Omental fat pad (tissue), 4 donors: ENCODE measurements around the gene CIZ1. TPM values are rescaled to one million over a fixed set of nuclear protein-coding genes. Genes with fewer than 3 reads are reported as not detected.

Experiments
- ATAC-seq: fragments of 150-250 bp; one replicate; pipeline ENCODE4 v1.9.1; 2016; ENCODE audit warnings: mild to moderate bottlenecking, moderate library complexity; ENCODE audit not compliant: low FRiP score
- DNase-seq: peaks from one replicate; pipeline ENCODE4 v3.0.0-alpha.2; 2019; ENCODE audit warnings: low spot score
- CTCF ChIP-seq, 3 donors: fragments of 450-650 bp; IDR thresholded peaks; one replicate each; pipeline ENCODE4 v1.5.1; 2016 to 2017; ENCODE audit warnings: antibody characterized with exemption in 3 of 3, mild to moderate bottlenecking in 3 of 3, moderate library complexity in 2 of 3
- total RNA-seq, 4 donors: library from RNA; depleted of rRNA; stranded (reverse); fragments of >200 nt; gene quantifications; one replicate each; pipeline ENCODE4 v1.1.0, GENCODE V29; 2016

The CIZ1 gene
- total RNA-seq, 4 donors from 2014 or later: 40.1 to 70.1 (median 52.5) TPM

GRCh38 chr9:128118971-128119665 is 72.3 kb downstream of the CIZ1 start:
- DNase-seq (no peak), ATAC-seq (no peak)
- TF ChIP-seq CTCF (IDR thresholded peaks at IDR 0.05): no peak

- no peak for TF ChIP-seq CTCF (IDR thresholded peaks at IDR 0.05)
- no peak for ATAC-seq
- DNase-seq: no peak
Measured at GRCh38 chr9:128118472-128118857, 72.9 kb downstream of the CIZ1 start.

DNA sequence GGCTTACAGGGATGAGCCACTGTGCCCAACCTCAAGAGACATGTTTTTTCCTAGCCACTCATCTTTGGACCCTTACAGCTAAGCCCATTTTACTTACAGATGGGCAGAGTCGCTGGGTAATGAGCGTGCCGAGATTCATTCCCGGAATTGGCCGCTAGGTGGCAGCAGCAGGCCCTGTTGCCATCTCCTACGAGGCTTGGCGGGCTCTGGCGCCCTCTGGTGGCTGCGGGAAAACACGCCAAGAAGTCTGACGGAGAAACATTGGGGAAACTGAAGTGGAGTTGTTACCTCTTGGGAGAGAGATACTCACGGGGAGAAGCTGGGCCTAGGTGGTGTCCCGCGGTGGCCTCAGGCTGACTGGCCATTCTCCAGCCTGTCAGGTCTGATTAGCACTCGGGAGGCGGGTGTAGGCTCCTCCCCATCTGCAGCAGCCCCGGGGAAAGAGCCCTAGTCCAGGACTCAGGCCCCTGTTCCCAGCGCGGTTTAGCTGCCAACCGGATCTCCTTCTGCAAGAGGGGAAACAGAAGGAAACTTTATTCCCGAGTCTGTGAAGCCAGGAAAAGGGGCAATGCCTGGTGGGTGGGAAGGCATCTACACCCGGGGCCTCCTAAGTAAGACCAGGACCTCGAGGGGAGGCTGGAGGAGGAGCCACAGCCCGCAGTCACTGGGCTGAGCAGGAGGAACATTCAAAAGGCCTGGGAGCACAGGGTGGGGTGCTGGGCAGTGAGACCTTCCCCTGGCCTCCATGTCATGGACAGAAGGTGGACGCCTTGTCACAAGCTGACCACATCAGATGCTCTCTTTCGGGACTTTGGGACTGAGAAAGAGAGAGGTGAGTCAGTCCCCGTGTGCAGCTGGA is 73.5 kb downstream of the CIZ1 start:
- peak in 2 of 3 donors; percentile 100 for TF ChIP-seq CTCF (IDR thresholded peaks at IDR 0.05)
- peak; percentile 80 for ATAC-seq
- peak; percentile 87 for DNase-seq

DNA sequence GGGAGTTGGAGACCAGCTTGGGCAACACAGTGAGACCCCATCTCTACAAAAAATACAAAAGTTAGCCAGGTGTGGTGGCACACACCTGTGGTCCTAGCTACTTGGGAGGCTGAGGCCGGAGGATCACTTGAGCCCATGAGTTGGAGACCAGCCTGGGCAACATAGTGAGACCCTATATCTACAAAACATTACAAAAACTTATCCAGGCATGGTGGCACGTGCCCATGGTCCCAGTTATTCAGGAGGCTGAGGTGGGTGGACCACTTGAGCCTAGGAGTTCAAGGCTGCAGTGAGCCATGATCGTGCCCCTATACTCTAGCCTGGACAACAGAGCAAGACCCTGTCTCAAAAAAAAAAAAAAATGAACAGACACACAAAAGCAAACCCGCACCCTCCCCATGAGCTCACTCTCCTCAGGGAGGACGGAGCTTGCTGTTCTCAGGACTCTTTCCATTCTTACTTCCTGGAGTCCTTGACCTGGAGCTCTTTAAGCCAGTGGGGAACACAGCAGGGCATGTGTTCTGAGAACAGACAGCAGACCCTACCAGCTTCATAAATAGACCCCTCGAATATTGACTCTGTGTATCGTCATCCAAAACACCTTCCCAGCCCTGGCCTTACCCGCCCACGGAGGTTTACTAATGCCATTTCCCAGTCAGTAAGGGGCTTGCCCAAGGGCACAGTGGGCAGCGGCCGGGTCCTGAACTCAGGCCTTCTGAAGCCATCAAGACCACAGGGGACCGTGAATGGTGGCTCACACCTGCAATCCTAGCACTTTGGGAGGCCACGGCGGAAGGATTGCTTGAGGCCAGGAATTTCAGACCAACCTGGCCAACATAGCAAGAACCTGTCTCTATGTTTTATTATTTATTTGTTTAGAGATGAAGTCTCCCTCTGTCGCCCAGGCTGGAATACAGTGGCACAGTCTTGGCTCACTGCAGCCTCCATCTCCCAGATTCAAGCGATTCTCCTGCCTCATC is 75.0 kb downstream of the CIZ1 start:
- TF ChIP-seq CTCF (IDR thresholded peaks at IDR 0.05): no peak
- ATAC-seq (no peak), DNase-seq (no peak)

Other genes with a start within 250 kb of the CIZ1 start
- 1 to 10 TPM; 4.8 to 9.0 (median 7.1) TPM for gene EEIG1, start 210.6 kb downstream of the CIZ1 start, total RNA-seq
- 10 to 100 TPM in 1 of 4 donors, 1 to 10 TPM in 3; 5.3 to 13.1 (median 6.7) TPM for gene NAIF1, start 124.3 kb downstream of the CIZ1 start, total RNA-seq
- gene SLC25A25, start 123.3 kb downstream of the CIZ1 start, total RNA-seq: 100 to 1,000 TPM in 2 of 4 donors, 10 to 100 TPM in 2; 37.8 to 147 (median 102) TPM
- gene PTGES2, start 63.8 kb downstream of the CIZ1 start, total RNA-seq: 10 to 100 TPM; 34.6 to 59.4 (median 53.0) TPM
- 1 to 10 TPM in 2 of 4 donors, not detected in 2; 1.7 TPM for gene LCN2, start 42.1 kb downstream of the CIZ1 start, total RNA-seq
- gene BBLN, start 31.3 kb downstream of the CIZ1 start, total RNA-seq: 100 to 1,000 TPM; 117 to 174 (median 138) TPM
- gene DNM1, start 11.8 kb upstream of the CIZ1 start, total RNA-seq: 10 to 100 TPM in 3 of 4 donors, 1 to 10 TPM in 1; 4.0 to 60.5 (median 20.0) TPM
- gene GOLGA2, start 84.4 kb upstream of the CIZ1 start, total RNA-seq: 10 to 100 TPM; 63.0 to 99.8 (median 75.9) TPM
- 10 to 100 TPM in 3 of 4 donors, 1 to 10 TPM in 1; 10.0 to 33.3 (median 25.2) TPM for gene SWI5, start 84.7 kb upstream of the CIZ1 start, total RNA-seq
- gene TRUB2, start 130.9 kb upstream of the CIZ1 start, total RNA-seq: 10 to 100 TPM in 2 of 4 donors, 1 to 10 TPM in 2; 9.1 to 10.3 (median 9.9) TPM
- 10 to 100 TPM; 30.6 to 34.7 (median 32.8) TPM for gene COQ4, start 131.3 kb upstream of the CIZ1 start, total RNA-seq
- gene SLC27A4, start 149.0 kb upstream of the CIZ1 start, total RNA-seq: 10 to 100 TPM; 13.2 to 25.4 (median 16.1) TPM
- 10 to 100 TPM; 19.8 to 26.0 (median 23.8) TPM for gene URM1, start 179.8 kb upstream of the CIZ1 start, total RNA-seq
- 10 to 100 TPM; 18.5 to 51.9 (median 24.1) TPM for gene CERCAM, start 229.3 kb upstream of the CIZ1 start, total RNA-seq